Activated CD8-positive, alpha-beta memory T cell treated with anti-CD3 and anti-CD28 coated beads for 36 hours (primary cell): ENCODE results near the gene KLF4. TPM values are rescaled to one million over a fixed set of nuclear protein-coding genes. Genes with fewer than 3 reads are reported as not detected.

Source experiments
- CTCF ChIA-PET: fragments of 350-600 bp; sonication (Branson Sonifier 250); formaldehyde crosslinking; loops from one replicate; lab custom pipeline; 2021; ENCODE audit warnings: antibody characterized with exemption; lab: Charles Lee
- POLR2A ChIA-PET: fragments of 350-600 bp; sonication (Branson Sonifier 250); formaldehyde crosslinking; loops from one replicate; lab custom pipeline; 2021; ENCODE audit warnings: antibody characterized with exemption; lab: Charles Lee
- total RNA-seq, 2 experiments: library from RNA; stranded (reverse); gene quantifications; one replicate each; pipeline ENCODE4 v1.2.3, GENCODE V29; 2021

Gene KLF4
- total RNA-seq, 2 experiments from 2014 or later: 0.21 TPM; not detected in 1

DNA sequence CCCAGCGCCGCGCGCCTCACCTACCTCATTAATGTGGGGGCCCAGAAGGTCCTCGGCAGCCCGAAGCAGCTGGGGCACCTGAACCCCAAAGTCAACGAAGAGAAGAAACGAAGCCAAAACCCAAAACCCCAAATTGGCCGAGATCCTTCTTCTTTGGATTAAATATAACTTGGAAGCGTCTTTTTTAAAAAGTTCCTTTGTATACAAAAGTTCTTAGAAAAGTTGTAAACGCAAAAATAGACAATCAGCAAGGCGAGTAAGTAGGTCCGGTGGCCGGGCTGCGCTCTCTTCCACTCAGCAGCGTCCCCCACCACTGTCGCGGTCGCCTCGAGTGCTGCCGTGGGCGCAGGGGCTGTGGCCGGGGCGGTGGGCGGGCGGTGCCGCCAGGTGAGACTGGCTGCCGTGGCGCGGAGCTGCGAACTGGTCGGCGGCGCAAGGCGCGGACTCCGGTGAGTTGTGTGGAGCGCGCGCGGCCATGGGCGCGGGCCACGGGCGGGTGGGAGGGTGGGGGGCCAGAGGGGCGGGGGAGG, 360 bp downstream of the KLF4 start:
- CTCF ChIA-PET: interaction anchor here (0.5 kb wide), 1 partner anchor 1818 kb away, joined by 3 read pairs; no protein-coding TSS in a partner anchor
- POLR2A ChIA-PET: no interaction called here

DNA sequence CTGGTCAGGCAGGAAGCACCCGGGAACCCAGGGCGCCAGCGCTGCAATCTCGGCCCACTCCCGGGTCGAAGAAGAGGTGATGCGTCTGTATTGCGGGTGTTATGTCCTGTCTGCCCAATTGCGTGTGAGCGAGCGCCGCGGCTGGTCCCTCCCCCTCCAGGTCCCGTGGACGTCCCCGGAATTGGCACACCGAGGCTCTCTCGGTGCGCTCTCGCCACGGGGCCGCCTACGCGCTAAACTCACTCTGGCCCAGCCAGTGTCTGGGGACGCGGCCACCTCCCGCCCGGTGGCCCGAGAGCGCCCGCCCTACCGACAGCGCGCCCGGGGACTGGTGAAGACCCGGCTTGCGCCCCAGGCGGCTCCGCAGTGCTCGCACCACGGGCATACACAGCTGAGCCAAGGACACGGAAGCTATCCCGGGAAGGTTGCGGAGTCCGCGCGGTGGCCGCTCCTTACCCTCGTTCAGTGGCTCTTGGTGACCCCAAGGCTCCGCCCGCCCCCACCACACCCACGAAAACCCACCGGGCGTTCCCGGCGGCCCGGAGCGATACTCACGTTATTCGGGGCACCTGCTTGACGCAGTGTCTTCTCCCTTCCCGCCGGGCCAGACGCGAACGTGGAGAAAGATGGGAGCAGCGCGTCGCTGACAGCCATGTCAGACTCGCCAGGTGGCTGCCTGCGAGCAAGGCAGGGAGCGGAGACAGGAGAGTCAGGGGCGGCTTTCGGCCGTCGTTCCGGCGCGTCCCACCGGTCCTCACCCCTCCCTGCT, 1.0 kb downstream of the KLF4 start:
- ChIA-PET POLR2A (no interaction called here), CTCF (no interaction called here)

DNA sequence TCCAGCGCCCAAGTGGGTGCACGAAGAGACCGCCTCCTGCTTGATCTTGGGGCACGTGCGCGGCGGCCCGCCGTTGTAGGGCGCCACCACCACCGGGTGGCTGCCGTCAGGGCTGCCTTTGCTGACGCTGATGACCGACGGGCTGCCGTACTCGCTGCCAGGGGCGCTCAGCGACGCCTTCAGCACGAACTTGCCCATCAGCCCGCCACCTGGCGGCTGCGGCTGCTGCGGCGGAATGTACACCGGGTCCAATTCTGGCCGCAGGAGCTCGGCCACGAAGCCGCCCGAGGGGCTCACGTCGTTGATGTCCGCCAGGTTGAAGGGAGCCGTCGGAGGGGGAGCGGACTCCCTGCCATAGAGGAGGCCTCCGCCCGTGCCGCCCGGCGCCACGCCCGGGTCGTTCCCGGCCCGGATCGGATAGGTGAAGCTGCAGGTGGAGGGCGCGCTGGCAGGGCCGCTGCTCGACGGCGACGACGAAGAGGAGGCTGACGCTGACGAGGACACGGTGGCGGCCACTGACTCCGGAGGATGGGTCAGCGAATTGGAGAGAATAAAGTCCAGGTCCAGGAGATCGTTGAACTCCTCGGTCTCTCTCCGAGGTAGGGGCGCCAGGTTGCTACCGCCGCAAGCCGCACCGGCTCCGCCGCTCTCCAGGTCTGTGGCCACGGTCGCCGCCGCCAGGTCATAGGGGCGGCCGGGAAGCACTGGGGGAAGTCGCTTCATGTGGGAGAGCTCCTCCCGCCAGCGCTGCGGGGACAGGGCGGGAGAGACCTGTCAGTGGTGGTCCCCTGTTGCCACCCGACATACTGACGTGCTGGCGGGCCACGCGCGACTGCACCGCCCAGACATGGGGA, 1.8 kb downstream of the KLF4 start:
- ChIA-PET POLR2A (no interaction called here), CTCF (no interaction called here)

DNA sequence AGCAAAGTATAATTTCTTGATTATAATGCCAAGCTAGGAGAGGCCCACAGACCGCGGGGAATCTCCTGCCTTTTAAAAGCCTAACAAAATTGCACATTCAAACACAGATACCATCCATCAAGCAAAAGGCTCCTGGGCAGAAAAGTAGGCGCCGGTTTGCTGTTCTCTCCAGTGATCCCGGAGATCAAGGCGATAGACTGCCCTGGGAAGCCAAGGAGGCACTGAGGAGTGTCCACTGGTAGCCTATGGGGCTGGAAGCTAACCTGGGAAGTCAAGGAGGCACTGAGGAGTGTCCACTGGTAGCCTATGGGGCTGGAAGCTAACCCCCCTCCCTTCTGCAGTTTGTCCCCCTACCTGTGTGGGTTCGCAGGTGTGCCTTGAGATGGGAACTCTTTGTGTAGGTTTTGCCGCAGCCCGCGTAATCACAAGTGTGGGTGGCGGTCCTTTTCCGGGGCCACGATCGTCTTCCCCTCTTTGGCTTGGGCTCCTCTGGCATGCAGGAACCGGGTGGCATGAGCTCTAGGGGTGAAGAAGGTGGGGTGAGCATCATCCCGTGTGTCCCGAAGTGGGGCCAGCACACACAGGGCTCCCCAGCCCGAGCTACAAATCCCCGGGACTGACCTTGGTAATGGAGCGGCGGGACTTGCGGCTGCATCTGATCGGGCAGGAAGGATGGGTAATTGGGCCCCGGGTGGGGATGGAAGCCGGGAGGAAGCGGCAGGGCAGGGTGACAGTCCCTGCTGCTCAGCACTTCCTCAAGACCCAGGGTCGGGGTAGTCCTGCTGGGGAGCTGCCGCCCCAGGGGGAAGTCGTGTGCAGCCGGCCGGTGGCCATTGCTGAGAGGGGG, 2.7 kb downstream of the KLF4 start:
- CTCF ChIA-PET: interaction anchor here (0.5 kb wide), 1 partner anchor 885 kb away, joined by 3 read pairs; no protein-coding TSS in a partner anchor
- POLR2A ChIA-PET: no interaction called here

DNA sequence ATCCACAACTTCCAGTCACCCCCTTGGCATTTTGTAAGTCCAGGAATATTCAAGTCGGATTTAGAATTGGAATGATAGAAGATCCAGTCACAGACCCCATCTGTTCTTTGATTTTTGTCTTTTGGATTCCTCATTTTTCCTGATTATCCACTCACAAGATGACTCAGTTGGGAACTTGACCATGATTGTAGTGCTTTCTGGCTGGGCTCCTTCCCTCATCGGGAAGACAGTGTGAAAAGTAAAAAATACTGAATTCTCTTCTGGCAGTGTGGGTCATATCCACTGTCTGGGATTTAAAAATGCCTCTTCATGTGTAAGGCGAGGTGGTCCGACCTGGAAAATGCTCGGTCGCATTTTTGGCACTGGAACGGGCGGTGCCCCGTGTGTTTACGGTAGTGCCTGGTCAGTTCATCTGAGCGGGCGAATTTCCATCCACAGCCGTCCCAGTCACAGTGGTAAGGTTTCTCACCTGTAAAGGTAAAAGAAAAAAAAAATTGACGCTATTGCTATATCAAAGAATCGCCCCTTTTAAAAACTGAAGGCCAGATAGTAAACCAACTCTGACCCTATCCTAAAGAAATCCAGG, 4.0 kb downstream of the KLF4 start:
- CTCF ChIA-PET: no interaction called here
- POLR2A ChIA-PET: no interaction called here

DNA sequence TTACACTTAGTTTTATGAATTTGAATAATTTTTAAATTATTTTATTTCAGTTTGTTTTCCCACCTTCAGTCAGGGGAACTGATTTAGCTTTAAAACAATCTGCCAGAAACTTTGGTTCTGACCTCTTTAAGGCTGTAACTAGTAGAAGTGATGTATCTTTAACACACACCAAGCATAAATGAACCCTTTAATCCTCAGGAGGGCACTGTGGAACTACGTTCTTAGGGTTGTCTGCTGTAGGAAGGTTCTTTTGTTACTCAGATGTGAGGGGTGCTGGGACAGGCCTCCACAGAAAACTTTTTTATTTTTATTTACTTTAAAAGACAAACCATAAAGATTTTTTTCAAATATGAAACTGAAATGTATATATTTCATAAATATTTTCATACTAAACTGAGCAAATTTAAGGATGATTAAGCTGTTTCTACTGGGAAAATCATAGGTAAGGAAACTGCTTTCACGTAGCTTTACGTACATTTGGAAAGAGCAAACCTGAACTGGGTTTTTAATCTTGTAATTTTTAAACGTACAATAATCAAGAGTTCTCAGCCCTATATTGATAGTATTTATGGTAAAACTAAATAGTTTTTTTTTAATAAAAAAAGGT, 5.3 kb downstream of the KLF4 start:
- ChIA-PET CTCF (no interaction called here), POLR2A (no interaction called here)

DNA sequence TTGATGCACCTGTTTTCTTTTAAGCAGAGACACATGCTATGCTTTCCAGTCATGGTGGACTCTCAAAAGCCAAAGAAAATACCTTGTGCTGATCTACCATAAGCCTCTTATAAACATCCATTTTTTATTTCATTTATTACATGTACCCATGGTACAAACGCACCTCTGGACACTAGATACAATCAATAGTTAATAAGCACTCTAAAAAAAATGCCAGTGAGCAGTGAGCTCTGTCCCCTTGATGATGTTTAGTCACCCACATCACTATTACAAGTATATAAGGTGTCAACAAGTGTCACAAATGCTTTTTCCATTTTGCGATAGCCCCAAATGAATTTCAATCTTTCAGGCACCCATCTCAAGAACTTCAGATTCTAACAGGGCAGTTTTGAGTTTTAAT, 5.9 kb downstream of the KLF4 start:
- ChIA-PET CTCF (no interaction called here), POLR2A (no interaction called here)

DNA sequence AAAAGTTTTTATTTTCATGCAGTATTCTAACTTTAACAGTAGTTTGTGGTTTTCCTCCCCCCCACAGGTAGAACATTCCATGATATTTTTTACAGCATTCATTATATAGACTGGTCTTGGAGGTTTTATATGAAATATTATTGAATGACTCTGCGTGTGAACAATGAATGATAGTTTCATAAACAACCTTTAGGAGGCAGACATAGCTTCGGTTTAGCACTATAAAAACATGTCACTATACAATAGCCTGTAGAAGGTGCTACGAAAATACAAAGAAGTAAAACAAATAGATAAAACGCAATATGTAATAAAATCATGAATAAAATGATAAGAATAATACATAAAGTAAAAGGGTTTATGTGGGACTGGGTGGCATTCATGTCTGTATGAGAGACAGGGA, 8.5 kb downstream of the KLF4 start:
- ChIA-PET POLR2A (no interaction called here), CTCF (no interaction called here)

DNA sequence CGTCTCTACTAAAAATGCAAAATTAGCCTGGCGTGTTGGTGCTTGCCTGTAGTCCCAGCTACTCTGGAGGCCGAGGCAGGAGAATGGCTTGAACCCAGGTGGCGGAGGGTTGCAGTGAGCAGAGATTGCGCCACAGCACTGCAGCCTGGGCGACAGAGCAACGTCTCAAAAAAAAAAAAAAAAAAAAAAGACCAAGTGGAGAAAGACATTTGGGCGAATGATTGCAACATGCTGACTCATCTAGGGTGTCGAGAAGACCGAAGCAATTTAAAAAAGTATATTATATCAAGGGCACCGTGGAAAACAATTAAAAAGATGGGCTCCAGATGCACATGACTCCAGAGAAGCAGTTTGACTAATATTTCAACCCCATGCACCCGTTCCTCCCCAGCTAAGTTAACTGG, 9.2 kb downstream of the KLF4 start:
- ChIA-PET CTCF (no interaction called here), POLR2A (no interaction called here)

DNA sequence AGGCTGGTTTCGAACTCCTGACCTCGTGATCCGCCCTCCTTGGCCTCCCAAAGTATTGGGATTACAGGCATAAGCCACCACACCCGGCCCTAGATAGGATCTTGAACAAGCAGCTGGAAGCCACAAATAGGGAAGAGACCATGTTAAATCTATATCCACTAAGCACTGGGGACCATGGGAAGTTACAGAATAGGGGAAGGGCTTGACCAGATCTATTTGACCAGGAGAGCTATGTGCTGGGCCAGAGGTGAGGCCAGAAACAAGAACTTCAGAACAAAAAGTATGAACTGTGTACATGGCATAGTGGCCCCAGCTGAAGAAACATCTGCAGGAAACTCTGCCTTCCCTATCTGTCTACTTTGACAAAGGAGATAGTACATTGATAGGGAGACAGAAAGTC, 10.8 kb downstream of the KLF4 start:
- ChIA-PET POLR2A (no interaction called here), CTCF (no interaction called here)

DNA sequence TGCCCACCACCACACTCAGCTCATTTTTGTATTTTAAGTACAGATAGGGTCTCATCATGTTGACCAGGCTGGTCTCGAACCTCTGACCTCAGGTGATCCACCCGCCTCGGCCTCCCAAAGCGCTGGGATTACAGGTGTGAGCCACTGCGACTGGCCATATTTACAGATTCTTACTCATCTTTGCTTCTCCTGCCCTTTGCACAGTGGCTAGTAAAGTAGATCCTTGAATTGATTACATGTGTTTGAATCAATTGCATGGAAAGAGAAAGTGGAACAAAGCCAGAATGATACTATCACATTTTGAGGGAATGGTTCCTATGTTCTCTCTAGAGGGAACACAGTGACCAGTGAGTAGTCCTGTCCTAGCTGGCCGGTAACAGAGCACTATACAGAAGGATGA, 15.4 kb downstream of the KLF4 start:
- ChIA-PET POLR2A (no interaction called here), CTCF (no interaction called here)

DNA sequence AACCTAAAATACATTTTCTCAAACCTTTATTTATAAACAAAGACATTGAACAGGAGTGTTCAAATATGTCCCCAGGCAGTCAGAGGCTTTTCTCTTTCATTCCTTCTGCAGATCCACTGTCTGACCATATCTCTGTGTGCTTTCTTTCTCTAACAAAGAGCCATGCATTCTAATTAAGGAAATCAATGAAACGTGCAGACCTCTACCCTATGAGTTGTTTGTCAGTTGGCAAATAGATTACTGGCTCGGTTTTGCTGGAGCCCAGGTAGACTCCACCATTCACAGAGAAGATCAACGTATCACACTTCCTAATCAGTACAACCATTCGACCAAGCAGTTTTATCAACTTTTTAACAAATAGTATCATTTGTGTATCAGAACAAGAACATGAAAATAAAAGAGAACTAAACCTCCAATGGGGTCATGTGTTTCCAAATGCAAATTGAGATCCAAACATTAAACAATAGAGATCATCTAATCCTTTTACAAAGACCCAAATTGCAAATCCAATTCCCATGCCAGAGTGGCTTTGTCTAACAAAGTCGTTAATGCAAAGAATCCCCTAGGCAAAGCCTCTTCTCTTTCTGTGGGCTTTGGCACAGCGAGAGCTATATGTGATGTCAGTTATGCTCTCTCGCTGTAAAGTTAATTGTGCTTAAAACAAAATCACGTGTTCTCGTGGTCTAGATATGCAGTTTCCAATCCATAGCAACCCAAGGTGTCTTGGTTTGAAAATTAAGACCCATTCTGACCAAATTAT, 16.8 kb downstream of the KLF4 start:
- CTCF ChIA-PET: no interaction called here
- POLR2A ChIA-PET: no interaction called here

DNA sequence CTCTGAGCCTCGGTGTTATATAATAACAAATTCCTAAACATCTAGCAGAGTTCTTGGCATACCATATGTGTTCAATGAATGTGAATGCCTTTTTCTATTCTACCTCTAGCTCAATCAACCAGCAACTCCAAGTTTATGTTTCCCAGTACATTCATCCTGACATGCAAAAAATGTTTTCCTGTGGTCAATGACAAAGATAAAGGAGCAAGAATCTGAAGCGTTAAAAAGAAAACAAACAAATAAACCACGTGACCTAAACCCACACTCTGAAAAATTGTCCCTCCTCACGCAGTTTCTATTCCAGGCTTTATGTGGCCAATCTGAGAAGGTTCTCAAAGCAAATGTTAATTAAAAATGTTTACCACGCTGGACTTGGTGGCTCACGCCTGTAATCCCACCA, 18.0 kb downstream of the KLF4 start:
- ChIA-PET CTCF (no interaction called here), POLR2A (no interaction called here)

DNA sequence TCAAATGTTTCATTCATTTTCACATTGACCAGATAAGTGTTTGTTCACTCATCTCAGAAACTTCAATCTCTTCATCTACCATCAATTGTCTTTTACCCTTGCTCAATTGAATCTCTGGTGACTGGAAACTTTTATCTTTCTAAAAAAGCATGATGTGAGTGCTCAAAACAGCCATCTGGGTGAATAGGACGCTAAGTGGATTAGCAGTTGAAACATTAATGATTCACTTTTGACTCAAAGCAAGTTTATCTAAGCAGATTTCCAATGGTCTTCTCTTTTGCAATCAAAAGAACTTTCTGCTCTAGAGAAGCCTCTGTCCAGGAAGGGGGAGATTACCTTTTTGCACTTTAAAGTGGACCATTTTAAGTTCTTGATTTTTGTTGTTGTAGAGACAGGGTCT, 22.2 kb downstream of the KLF4 start:
- ChIA-PET POLR2A (no interaction called here), CTCF (no interaction called here)

DNA sequence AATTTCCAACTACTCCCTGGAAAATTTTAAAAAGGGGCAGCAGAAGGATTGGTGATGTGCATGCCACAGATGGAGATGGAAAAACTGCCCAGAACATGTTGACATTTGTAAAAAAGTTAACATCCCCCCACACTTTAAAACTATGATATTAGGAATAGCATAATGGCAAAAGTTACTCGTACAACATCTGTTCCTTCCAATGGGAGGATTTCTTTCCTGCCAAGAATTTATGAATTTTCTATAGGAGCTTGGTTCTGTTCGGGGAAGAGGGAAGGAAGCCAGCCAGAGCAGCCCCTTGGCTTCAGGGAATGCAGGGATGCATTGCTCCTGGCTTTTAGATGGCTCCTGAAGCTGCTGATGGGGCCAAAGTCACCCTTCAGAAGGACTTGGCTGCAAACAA, 22.7 kb downstream of the KLF4 start:
- CTCF ChIA-PET: no interaction called here

DNA sequence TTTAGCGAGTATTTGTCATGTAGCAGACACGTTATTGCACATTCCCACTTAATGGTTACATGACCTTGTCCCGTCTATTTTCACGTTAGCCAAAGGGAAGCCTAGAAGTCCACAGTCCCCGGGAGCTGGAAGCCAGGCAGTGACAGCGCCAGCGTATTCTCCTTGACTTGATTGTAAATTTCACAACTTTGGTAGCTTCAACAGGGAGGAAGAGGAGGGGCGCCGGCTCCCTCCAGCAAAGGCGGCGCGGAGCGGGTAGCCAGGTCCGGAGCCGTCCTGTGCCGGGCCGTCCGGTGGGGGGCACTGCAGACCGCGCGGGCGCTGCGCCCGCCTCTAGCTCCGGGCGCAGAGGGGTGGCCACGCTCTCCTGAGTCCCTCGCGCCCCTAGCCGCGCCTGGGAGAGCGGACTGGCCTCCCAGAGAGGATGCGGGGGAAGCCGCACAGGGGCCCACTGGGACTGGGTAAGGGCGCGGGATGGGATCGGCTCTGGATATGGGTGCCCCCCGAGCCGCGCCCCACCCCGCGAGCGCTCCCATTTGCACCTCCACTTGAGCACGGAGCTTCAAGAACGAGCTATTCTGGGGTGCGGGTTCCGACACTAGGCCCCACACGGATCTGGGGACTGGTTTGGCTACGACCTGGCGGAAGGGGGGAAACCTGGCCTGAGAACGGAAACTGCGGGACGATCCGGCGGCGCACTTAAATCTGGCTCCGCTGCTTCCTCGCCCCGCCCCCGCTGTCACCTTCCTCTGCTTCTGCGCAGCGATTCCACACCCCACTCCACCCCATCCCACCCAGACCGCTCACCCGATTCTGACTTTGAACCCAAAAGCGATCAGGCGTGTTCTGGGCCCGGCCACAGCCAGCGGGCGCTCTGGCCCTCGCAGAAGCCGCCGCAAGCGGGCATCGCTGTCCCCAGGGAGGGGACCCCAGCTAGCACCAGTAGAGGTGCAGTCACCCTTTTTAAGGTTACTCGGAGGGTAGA, 23.8 kb downstream of the KLF4 start:
- ChIA-PET CTCF (no interaction called here), POLR2A (interaction anchor here (0.6 kb wide), 1 partner anchor 45 kb away, joined by 3 read pairs; no protein-coding TSS in a partner anchor)

More for the DNA sequence above, 22.7 kb downstream of the KLF4 start:
- POLR2A ChIA-PET: no interaction called here

DNA sequence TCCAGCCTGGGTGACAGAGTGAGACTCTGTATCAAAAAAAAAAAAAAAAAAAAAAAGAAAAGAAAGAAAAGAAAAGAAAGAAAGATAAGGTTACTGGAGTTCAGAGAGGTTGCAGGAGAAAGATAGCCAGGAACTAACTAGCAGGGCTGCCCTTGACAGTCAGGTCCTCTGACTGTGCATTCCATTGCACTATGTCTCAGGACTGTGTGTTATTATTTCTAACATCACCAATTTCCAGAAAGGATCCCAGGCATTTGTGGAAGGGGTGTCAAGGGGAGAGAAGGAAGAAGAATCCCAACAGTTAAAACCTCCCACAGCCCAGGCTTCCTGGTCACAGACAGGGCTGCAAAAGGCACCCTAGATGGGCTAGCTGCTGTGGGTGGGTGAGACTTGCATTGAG, 25.1 kb downstream of the KLF4 start:
- ChIA-PET POLR2A (no interaction called here), CTCF (no interaction called here)
